ENCODE data around the gene VPS9D1. TPM values are rescaled to one million over a fixed set of nuclear protein-coding genes. Genes with fewer than 3 reads are reported as not detected.

Gene VPS9D1, protein sequence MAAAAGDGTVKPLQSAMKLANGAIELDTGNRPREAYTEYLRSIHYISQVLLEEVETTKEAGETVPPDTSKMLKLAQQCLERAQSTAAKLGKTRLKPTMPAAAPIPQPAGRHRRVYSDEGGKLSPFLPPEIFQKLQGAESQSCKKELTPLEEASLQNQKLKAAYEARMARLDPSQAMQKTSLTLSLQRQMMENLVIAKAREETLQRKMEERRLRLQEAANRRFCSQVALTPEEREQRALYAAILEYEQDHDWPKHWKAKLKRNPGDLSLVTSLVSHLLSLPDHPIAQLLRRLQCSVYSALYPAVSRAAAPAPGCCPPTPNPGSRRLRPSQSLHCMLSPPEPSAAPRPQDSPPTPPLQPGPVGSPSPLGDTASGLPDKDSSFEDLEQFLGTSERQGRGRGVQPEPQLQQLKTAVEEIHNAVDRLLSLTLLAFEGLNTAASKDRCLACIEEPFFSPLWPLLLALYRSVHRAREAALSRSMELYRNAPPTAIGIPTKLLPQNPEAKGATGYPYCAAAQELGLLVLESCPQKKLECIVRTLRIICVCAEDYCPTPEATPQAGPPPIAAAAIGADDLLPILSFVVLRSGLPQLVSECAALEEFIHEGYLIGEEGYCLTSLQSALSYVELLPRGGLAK
- 12.6 TPM for total RNA-seq
- long read RNA-seq, transcript VPS9D1-201 (15 exons, 2,748 nt): major isoform, 6 of 25 reads
- long read RNA-seq, partial matches to known transcripts: 7 of 25 reads
- long read RNA-seq, other reads (novel, unspliced or antisense): 11 of 25 reads

DNA sequence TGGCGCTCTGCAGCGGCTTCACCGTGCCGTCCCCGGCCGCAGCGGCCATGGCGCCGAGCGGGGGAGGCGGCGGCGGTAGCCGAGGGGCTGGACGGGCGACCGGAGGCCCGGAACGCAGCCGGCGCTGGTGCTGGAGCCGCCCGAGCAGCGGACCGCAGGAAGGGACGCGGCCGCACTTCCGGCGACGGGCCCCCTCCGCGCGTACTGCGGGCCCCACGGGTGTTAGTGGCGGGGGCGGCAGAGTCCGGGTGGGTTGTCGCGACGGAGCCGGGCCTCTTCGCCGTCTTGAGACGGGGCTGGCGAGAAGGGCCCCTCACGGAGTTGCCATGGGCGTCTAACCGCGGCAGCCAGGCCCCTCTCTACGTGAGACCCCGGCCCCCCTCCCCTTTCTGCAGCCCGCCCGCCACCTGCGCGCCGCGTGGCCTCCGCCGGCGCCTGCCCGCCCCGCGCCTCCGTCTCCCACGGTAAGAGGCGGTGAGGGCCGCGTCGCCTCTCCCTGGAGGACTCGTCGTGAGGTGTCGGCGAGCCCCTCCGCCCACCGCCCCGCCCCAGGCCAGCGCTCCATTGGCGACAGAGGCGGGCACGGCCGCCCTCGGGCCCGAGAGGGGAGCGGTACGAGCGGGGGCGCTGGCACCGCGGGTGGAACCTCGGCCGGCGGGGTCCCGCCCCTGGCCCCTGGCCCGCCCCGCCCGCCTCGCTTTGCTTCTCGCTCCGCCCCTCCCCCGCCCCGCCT is at the start of gene VPS9D1, which contains the start of gene ZNF276:
VPS9D1 (minus strand) TSS at position 86 of the 733 bp plus-strand sequence; CDS start at position 49, 37 bp downstream.
ZNF276 (plus strand) TSS at position 725 of the 733 bp plus-strand sequence. CDS start 104 bp downstream, outside the sequence.
- H3K36me3 ChIP-seq: peaks cover 23% of the 10 kb centered on the region
- peak; percentile 89 for DNase-seq
- no peaks in the 10 kb centered on the region for H3K27me3 ChIP-seq (ENCODE audit: low read depth)
- intact Hi-C loops (cut with micrococcal nuclease): no loop called here
- peak within 1 kb of the TSS; percentile 100 for H3K27ac ChIP-seq (replicated peaks)
- no peaks in the 10 kb centered on the region for H3K9me3 ChIP-seq (replicated peaks)
- H3K4me3 ChIP-seq: peak within 1 kb of the TSS; percentile 83
- H3K4me1 ChIP-seq: peaks cover 55% of the 10 kb centered on the region
- TF ChIP-seq, protein P1, sequence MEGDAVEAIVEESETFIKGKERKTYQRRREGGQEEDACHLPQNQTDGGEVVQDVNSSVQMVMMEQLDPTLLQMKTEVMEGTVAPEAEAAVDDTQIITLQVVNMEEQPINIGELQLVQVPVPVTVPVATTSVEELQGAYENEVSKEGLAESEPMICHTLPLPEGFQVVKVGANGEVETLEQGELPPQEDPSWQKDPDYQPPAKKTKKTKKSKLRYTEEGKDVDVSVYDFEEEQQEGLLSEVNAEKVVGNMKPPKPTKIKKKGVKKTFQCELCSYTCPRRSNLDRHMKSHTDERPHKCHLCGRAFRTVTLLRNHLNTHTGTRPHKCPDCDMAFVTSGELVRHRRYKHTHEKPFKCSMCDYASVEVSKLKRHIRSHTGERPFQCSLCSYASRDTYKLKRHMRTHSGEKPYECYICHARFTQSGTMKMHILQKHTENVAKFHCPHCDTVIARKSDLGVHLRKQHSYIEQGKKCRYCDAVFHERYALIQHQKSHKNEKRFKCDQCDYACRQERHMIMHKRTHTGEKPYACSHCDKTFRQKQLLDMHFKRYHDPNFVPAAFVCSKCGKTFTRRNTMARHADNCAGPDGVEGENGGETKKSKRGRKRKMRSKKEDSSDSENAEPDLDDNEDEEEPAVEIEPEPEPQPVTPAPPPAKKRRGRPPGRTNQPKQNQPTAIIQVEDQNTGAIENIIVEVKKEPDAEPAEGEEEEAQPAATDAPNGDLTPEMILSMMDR (IDR thresholded peaks at IDR 0.05; ENCODE audit: borderline replicate concordance): no peak

DNA sequence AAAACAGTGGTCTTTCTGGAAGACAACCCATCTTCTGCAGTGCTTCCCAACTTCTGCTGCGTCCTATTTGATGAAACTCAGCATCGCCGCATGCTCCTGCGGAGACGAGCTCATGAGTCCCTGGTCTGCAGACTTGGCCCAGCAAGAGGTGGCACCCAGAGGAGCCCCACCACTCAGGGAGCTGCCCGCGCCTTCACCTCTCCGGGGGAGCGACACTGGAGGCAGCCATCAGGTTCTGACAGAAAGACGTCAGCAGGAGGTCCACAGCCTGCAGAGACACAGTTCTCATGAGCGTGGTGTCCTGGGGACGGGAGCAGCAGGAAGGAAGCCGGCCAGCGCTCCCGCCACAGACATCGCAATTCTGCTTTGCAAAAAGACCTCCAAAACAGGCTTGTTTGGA is 49.7 kb upstream of the VPS9D1 start:
- H3K9me3 ChIP-seq (replicated peaks): no peaks in the 10 kb centered on the region
- no peaks in the 10 kb centered on the region for H3K4me1 ChIP-seq
- intact Hi-C loops (cut with micrococcal nuclease): no loop called here
- no peak for DNase-seq
- TF ChIP-seq, protein P1 (IDR thresholded peaks at IDR 0.05; ENCODE audit: borderline replicate concordance): no peak
- no peaks in the 10 kb centered on the region for H3K27me3 ChIP-seq (ENCODE audit: low read depth)
- H3K36me3 ChIP-seq: no peaks in the 10 kb centered on the region
- no peak overlapping the region for H3K27ac ChIP-seq (replicated peaks)
- no peak overlapping the region for H3K4me3 ChIP-seq

DNA sequence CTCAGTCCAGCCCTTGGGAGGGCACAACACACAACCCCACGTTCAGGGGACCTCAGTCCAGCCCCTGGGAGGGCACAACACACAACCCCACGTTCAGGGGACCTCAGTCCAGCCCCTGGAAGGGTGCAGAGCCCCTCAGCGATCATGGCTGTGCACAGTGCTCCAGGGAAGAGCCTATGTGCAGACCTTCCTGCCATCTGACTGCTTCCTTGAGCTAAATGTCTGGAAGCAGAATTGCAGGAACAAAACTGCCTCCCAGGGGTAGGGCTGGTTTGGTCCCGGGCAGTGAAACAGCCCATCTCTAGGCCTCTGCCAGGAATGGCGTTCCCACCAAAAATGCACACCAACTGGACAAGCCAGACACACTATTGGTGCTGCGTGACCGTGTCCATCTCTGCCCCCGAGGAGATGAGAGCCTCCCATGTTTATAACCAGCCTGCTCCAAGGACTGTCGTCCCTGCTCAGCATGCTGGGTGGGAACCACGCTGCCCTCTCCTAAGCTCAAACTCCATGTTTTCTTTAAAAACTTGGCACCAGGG is 44.7 kb upstream of the VPS9D1 start:
- no peak for DNase-seq
- TF ChIP-seq, protein P1 (IDR thresholded peaks at IDR 0.05; ENCODE audit: borderline replicate concordance): no peak
- Histone ChIP-seq H3K9me3 (replicated peaks) (no peaks in the 10 kb centered on the region), H3K4me3 (no peak overlapping the region), H3K36me3 (no peaks in the 10 kb centered on the region), H3K4me1 (no peaks in the 10 kb centered on the region), H3K27me3 (ENCODE audit: low read depth) (no peaks in the 10 kb centered on the region), H3K27ac (replicated peaks) (no peak overlapping the region)
- intact Hi-C loops (cut with micrococcal nuclease): no loop called here

DNA sequence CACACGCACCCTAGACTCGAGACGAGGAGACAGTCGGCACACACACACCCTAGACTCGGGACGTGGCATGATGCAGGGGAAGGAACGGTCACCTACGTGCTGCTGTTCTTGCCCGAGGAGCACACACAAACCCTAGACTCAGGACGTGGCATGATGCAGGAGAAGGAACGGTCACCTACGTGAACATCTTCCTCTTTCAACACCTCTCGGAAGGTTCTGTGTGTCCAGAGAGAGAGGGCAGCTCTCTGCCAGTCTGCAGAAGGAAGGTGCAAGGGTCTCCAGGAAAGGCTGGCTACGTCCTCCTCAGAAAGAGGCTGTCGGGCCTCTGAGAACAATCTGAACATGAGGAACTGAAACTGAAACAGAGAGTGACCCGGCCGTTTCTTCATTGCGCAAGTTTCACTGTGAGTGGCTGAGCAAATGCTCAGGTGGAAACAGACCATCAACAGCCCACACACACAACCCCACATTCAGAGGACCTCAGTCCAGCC is 44.1 kb upstream of the VPS9D1 start:
- Histone ChIP-seq H3K27ac (replicated peaks) (peak overlapping the region; percentile 8), H3K4me1 (no peaks in the 10 kb centered on the region), H3K9me3 (replicated peaks) (no peaks in the 10 kb centered on the region), H3K36me3 (no peaks in the 10 kb centered on the region), H3K27me3 (ENCODE audit: low read depth) (no peaks in the 10 kb centered on the region), H3K4me3 (no peak overlapping the region)
- intact Hi-C loops (cut with micrococcal nuclease): no loop called here
- DNase-seq: no peak
- TF ChIP-seq, protein P1 (IDR thresholded peaks at IDR 0.05; ENCODE audit: borderline replicate concordance): no peak

All from left ventricle myocardium inferior (tissue), 1 donor.